Measurements from ENCODE around the gene C1orf50.
A peak's percentile ranks its signal among the peaks of the same experiment; 100 is the strongest.
"Not testable (repeated sequence)": the region's sequence is repeated elsewhere in the genome, so short reads cannot be mapped to it uniquely, and the experiment has no call there.

Gene C1orf50

DNA sequence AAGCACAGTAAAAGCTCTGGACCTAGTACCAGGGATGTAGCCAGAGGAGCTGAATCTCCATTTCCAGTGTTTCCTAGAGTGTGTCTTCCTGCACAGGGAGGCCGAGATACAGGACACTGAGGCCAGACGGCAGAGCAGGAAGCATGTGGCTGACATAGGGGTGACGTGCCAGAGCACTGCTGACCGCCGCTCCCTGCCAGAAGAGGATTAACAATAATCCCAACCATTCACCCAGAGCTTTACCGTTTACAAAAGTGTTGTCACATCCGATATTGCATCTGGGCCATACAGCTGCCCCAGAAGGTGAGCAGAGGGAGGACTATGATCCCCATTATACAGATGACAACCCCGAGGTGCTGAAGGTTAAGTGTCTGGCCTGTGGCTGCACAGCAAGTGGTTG lies 21.2 kb upstream of the C1orf50 start:
- peak; percentile 88 for DNase-seq (ENCODE audit: low read depth)
- TF ChIP-seq, protein P1, sequence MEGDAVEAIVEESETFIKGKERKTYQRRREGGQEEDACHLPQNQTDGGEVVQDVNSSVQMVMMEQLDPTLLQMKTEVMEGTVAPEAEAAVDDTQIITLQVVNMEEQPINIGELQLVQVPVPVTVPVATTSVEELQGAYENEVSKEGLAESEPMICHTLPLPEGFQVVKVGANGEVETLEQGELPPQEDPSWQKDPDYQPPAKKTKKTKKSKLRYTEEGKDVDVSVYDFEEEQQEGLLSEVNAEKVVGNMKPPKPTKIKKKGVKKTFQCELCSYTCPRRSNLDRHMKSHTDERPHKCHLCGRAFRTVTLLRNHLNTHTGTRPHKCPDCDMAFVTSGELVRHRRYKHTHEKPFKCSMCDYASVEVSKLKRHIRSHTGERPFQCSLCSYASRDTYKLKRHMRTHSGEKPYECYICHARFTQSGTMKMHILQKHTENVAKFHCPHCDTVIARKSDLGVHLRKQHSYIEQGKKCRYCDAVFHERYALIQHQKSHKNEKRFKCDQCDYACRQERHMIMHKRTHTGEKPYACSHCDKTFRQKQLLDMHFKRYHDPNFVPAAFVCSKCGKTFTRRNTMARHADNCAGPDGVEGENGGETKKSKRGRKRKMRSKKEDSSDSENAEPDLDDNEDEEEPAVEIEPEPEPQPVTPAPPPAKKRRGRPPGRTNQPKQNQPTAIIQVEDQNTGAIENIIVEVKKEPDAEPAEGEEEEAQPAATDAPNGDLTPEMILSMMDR (conservative IDR thresholded peaks at IDR 0.05; ENCODE audit: low read depth, low read length) = no peak

DNA sequence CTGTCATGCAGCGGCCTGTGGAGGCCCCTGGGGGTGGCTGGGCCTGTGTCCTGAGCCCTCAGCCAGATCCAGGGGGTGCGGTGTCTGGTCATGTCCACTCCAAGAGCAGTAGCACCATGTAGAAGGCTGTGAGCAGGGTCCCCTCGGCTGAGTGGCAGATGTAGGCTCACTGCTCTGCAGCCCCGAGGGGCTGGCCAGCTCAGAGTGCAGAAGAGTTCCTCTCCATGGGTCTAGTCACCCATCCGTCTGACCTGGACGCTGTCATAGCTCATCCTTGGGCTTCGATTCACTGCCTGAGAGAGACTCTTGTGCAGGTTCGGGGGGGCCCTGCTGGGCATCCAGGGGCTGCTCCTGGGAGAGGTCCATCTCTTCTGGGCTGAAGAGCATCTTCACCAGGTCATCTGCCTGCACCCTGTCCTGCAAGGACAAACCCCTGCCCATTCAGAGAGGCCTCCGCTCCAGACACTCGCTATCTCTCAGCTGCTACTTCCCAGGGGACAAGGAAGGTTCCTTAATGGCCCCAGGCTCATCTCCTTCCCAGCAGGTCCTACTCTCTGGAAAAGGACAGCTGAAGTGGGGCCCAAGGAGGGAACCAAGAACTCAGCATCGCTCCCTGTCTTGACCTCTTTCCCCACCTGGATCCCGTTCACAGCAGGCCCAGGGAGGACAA lies 20.5 kb upstream of the C1orf50 start:
- H3K4me3 ChIP-seq (ENCODE audit: low read length) = no peak overlapping the region
- no peak for DNase-seq (ENCODE audit: low read depth)
- TF ChIP-seq, protein P1 (conservative IDR thresholded peaks at IDR 0.05; ENCODE audit: low read depth, low read length) = no peak

More for the DNA sequence above, 21.2 kb upstream of the C1orf50 start:
- H3K4me3 ChIP-seq (ENCODE audit: low read length) = no peak overlapping the region

DNA sequence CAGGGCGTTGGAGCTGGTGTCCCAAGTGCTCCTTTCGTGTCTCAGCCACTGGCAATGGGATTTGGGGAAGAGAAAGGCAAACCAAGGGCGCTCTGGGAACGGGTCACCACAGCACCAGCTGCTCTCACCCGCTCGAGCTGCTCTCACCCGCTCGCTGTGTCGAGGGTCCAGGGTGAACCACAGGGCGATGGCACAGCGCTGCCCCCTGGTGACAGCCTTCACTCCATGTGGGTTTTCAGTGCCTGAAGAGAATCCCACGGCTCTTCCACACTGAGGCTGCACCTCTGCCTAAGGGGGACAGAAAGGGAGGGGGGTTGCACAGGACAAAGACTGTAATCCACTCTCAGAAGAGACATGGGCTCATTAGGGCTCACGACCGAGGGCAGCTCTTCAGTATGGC lies 19.9 kb upstream of the C1orf50 start:
- TF ChIP-seq, protein P1 (conservative IDR thresholded peaks at IDR 0.05; ENCODE audit: low read depth, low read length) = peak; percentile 85
- DNase-seq (ENCODE audit: low read depth) = no peak
- H3K4me3 ChIP-seq (ENCODE audit: low read length) = no peak overlapping the region

DNA sequence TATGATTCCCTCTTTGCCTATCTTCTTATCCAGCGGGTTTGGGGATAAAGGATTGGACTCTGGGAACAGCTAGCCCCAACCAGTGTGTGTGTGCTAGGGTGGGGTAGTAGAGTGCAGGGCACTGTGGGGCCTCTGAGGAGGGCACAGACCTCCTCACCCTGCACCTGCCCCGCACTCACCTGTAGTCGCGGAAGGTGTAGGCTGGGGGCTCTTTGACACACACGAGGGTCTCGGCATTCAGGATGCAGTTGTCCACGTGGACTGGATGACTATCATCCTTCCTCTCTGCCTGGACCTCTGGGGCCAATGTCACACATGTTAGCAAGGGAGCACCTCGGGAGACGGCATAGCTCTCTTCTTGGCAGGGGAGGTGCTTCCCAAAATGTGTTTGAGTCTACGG lies 19.0 kb upstream of the C1orf50 start:
- no peak for DNase-seq (ENCODE audit: low read depth)
- TF ChIP-seq, protein P1 (conservative IDR thresholded peaks at IDR 0.05; ENCODE audit: low read depth, low read length) = no peak
- H3K4me3 ChIP-seq (ENCODE audit: low read length) = no peak overlapping the region

DNA sequence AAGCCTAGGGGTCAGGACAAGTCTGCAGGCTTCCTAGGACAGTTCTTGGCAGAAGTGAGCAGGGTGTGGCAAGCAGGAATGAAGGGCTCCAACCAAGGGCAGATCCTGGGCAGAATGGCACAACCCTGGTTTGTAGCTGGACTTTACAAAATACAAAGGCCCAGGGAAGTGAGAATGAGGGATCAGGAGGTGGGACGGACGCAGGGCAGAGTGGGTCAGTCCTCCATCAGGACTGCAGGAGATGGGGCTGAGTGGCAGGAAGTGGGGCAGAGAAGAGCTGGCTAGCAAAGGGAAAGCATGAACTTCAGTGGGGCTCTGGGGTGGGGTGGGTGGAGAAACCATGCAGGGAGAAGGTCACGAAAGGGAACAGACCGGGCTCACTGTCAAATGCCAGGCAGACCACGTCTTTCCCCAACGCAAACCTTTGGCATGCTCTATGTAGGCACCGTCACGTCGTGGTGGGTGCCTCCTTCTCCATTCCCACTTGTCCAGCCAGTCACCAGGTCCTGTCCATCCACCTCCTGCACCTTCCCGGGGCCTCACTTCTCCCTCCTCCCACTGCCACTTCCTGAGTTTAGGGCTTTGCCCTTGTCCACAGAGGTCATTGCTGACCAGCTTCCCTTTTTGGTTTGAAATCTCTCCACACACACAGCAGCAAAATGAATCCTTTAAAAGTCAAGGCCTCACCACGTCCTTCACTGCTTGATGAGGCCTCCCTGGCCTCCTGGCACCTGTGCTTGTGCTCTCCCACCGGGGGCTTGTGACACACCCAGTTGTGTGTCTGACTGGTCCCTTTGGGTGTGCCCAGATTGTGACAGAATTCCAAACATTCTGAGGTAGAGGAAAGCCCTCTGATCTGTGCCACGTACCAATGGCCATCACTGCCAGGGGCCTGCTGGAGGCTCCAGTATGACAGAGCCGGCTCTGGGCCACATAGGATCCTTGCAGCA lies 18.3 kb upstream of the C1orf50 start:
- no peak for DNase-seq (ENCODE audit: low read depth)
- TF ChIP-seq, protein P1 (conservative IDR thresholded peaks at IDR 0.05; ENCODE audit: low read depth, low read length) = no peak
- no peak overlapping the region for H3K4me3 ChIP-seq (ENCODE audit: low read length)

DNA sequence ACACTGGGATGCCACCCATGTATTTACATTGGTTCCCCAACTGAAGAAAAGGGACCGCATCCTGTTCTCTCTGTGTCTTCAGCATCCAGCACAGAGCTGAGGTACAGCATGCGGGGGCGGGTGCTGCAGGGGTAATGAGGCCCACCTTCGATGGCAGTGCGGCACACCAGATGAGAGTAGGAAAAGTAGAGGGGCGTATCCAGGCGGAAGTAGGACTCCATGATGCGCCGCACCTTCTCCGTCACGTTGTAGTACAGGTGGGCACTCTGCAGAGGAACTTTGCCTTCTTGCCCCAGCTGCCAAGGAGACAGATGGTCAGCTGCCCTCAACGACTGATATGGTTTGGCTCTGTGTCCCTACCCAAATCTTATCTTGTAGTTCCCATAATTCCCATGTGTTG lies 17.0 kb upstream of the C1orf50 start:
- DNase-seq (ENCODE audit: low read depth) = no peak
- TF ChIP-seq, protein P1 (conservative IDR thresholded peaks at IDR 0.05; ENCODE audit: low read depth, low read length) = no peak
- no peak overlapping the region for H3K4me3 ChIP-seq (ENCODE audit: low read length)

DNA sequence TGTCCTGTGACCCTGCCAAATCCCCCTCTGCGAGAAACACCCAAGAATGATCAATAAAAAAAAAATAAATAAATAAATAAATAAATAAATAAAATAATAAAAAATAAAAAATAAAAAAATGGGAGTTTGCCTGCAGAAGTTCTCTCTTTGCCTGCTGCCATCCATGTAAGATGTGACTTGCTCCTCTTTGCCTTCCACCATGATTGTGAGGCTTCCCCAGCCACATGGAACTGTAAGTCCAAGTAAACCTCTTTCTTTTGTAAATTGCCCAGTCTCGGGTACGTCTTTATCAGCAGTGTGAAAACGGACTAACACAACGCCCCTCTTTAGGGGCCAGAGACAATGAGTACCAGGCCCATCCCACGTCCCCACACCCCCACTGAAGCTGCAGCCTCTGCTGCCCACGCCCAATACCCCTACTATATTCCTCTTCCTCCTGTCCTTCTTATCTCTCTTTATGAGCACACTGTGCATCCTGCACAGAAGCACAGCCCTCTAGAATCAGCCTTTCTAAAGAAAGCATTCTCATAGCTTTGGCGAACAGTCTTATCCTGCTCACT lies 15.5 kb upstream of the C1orf50 start:
- DNase-seq (ENCODE audit: low read depth); H3K4me3 ChIP-seq (ENCODE audit: low read length): not testable (repeated sequence)

All from retinal pigment epithelial cell (primary cell).